Esophagus (tissue), 2 donors: ENCODE measurements around the gene MLLT3. TPM values are rescaled to one million over a fixed set of nuclear protein-coding genes. Genes with fewer than 3 reads are reported as not detected.

Experiments used
- H3K27ac ChIP-seq, 2 donors: one replicate each; pipeline ENCODE4 v1.5.1; 2013; ENCODE audit warnings: low read depth in 2 of 2, mild to moderate bottlenecking in 2 of 2, inconsistent platforms in 1 of 2, low read length in 1 of 2, moderate library complexity in 1 of 2
- H3K27me3 ChIP-seq, 2 donors: one replicate each; pipeline ENCODE4 v1.6.1; 2013; ENCODE audit warnings: low read length in 2 of 2, control low read depth in 1 of 2, mild to moderate bottlenecking in 1 of 2; ENCODE audit not compliant: insufficient read depth in 2 of 2, control insufficient read depth in 1 of 2
- H3K36me3 ChIP-seq, 2 donors: one replicate each; pipeline ENCODE4 v1.6.1; 2013; ENCODE audit warnings: low read length in 1 of 2; ENCODE audit not compliant: control insufficient read depth in 2 of 2, insufficient read depth in 2 of 2
- H3K4me1 ChIP-seq, 2 donors: one replicate each; pipeline ENCODE4 v1.6.1; 2013; ENCODE audit warnings: low read length in 1 of 2; ENCODE audit not compliant: control insufficient read depth in 2 of 2, insufficient read depth in 2 of 2
- H3K4me3 ChIP-seq, 2 donors: one replicate each; pipeline ENCODE4 v1.5.1; 2013; ENCODE audit warnings: low read length in 2 of 2, mild to moderate bottlenecking in 2 of 2, low read depth in 1 of 2, moderate library complexity in 1 of 2
- H3K9me3 ChIP-seq, 2 donors: one replicate each; pipeline ENCODE4 v1.6.1; 2013; ENCODE audit warnings: mild to moderate bottlenecking in 2 of 2, low read depth in 1 of 2, low read length in 1 of 2, moderate library complexity in 1 of 2; ENCODE audit not compliant: control insufficient read depth in 2 of 2, insufficient read depth in 1 of 2
- WGBS, 2 donors: extraction: QIAGEN DNeasy Blood & Tissue Kit; methylation state at CpG; one replicate each; pipeline ENCODE4 v1.1.7; 2013; 5-methylcytosine and 5-hydroxymethylcytosine counted together
- polyA plus RNA-seq, 2 donors: library from polyadenylated mRNA; stranded (reverse); fragments of 200-250 nt; gene quantifications; one replicate each; pipeline ENCODE4 v1.2.3, GENCODE V29; 2013
- donor health status: healthy with polysubstance abuse.
- donor health status: Bipolar disorder and iron deficiency.

Gene MLLT3
- polyA plus RNA-seq, 2 donors = 4.6 to 5.0 TPM

GRCh38 chr9:20408513-20408912, 213.8 kb downstream of the MLLT3 start:
- Histone ChIP-seq H3K9me3 (no peaks in the 10 kb centered on the region), H3K4me1 (no peaks in the 10 kb centered on the region), H3K36me3 (peaks cover 0 to 2% of the 10 kb centered on the region in 2 donors), H3K27me3 (no peaks in the 10 kb centered on the region), H3K4me3 (no peak overlapping the region), H3K27ac (no peak overlapping the region)
- 58 to 60% methylated on average over 4 of the region's 4 CpGs for WGBS, 2 donors

- H3K27ac ChIP-seq = no peak overlapping the region
- no peaks in the 10 kb centered on the region for H3K4me1 ChIP-seq
- no peaks in the 10 kb centered on the region for H3K27me3 ChIP-seq
- no peaks in the 10 kb centered on the region for H3K36me3 ChIP-seq
- H3K9me3 ChIP-seq = no peaks in the 10 kb centered on the region
- no peak overlapping the region for H3K4me3 ChIP-seq
Observed at GRCh38 chr9:20407013-20407412, 215.3 kb downstream of the MLLT3 start.

- no peak overlapping the region for H3K27ac ChIP-seq
- H3K27me3 ChIP-seq = no peaks in the 10 kb centered on the region
- WGBS, 2 donors = 93 to 94% methylated on average over 4 of the region's 4 CpGs
- H3K9me3 ChIP-seq = no peaks in the 10 kb centered on the region
- no peak overlapping the region for H3K4me3 ChIP-seq
- H3K36me3 ChIP-seq = no peaks in the 10 kb centered on the region
- H3K4me1 ChIP-seq = no peaks in the 10 kb centered on the region
Observed at GRCh38 chr9:20406344-20406743, 216.0 kb downstream of the MLLT3 start.

GRCh38 chr9:20405616-20406015, 216.7 kb downstream of the MLLT3 start:
- H3K36me3 ChIP-seq = no peaks in the 10 kb centered on the region
- H3K4me1 ChIP-seq = no peaks in the 10 kb centered on the region
- no peaks in the 10 kb centered on the region for H3K9me3 ChIP-seq
- 87 to 88% methylated on average over 5 of the region's 5 CpGs for WGBS, 2 donors
- no peak overlapping the region for H3K27ac ChIP-seq
- no peaks in the 10 kb centered on the region for H3K27me3 ChIP-seq
- H3K4me3 ChIP-seq = no peak overlapping the region

- H3K4me3 ChIP-seq = no peak overlapping the region
- no peaks in the 10 kb centered on the region for H3K36me3 ChIP-seq
- 85 to 90% methylated on average over 1 of the region's 1 CpG for WGBS, 2 donors
- H3K27ac ChIP-seq = no peak overlapping the region
- H3K27me3 ChIP-seq = no peaks in the 10 kb centered on the region
- H3K9me3 ChIP-seq = no peaks in the 10 kb centered on the region
- H3K4me1 ChIP-seq = no peaks in the 10 kb centered on the region
Observed at GRCh38 chr9:20405078-20405477, 217.2 kb downstream of the MLLT3 start.

- 93 to 94% methylated on average over 7 of the region's 7 CpGs for WGBS, 2 donors
- no peaks in the 10 kb centered on the region for H3K4me1 ChIP-seq
- no peaks in the 10 kb centered on the region for H3K36me3 ChIP-seq
- no peak overlapping the region for H3K27ac ChIP-seq
- H3K27me3 ChIP-seq = no peaks in the 10 kb centered on the region
- H3K9me3 ChIP-seq = no peaks in the 10 kb centered on the region
- no peak overlapping the region for H3K4me3 ChIP-seq
Observed at GRCh38 chr9:20404192-20404813, 218.0 kb downstream of the MLLT3 start.

GRCh38 chr9:20403346-20403745, 219.0 kb downstream of the MLLT3 start:
- Histone ChIP-seq H3K4me3 (no peak overlapping the region), H3K27me3 (no peaks in the 10 kb centered on the region), H3K27ac (no peak overlapping the region), H3K36me3 (no peaks in the 10 kb centered on the region), H3K9me3 (no peaks in the 10 kb centered on the region), H3K4me1 (no peaks in the 10 kb centered on the region)
- 85 to 91% methylated on average over 2 of the region's 2 CpGs for WGBS, 2 donors

GRCh38 chr9:20402273-20402875, 219.9 kb downstream of the MLLT3 start:
- Histone ChIP-seq H3K36me3 (no peaks in the 10 kb centered on the region), H3K27ac (no peak overlapping the region), H3K27me3 (no peaks in the 10 kb centered on the region), H3K9me3 (no peaks in the 10 kb centered on the region), H3K4me3 (no peak overlapping the region), H3K4me1 (no peaks in the 10 kb centered on the region)
- WGBS, 2 donors = 88 to 93% methylated on average over 4 of the region's 4 CpGs

GRCh38 chr9:20398536-20399338, 223.6 kb downstream of the MLLT3 start:
- Histone ChIP-seq H3K4me3 (no peak overlapping the region), H3K4me1 (peaks cover 0 to 3% of the 10 kb centered on the region in 2 donors), H3K27me3 (no peaks in the 10 kb centered on the region), H3K27ac (no peak overlapping the region), H3K36me3 (no peaks in the 10 kb centered on the region), H3K9me3 (no peaks in the 10 kb centered on the region)
- 74 to 76% methylated on average over 8 of the region's 8 CpGs for WGBS, 2 donors
